AML-193 (cell line): Measurements from ENCODE around the gene APOBEC3A.
A peak's percentile ranks its signal among the peaks of the same experiment; 100 is the strongest.
"Not testable (repeated sequence)": the region's sequence is repeated elsewhere in the genome, so short reads cannot be mapped to it uniquely, and the experiment has no call there.

ENCODE experiments used
- DNase-seq, 2 experiments: peaks; one replicate each; lab custom pipeline; 2025; lab: John Stamatoyannopoulos, UW

The APOBEC3A gene

DNA sequence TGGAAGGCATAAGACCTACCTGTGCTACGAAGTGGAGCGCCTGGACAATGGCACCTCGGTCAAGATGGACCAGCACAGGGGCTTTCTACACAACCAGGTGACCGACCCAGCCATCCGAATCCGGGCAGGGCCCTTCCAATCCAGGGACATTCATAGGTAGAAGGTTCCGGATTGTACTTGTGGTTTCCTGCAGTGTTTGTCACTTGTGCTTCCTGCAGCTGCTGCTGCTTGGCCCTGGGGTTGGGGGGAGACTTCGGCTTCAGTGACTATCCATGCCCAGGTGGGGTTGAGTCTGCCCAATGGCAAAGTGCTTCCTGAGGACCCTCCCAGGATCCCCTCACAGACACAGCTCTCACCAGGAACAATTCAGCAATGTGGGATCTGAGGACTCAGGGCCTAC is 2.2 kb downstream of the APOBEC3A start:
- DNase-seq: no peak

DNA sequence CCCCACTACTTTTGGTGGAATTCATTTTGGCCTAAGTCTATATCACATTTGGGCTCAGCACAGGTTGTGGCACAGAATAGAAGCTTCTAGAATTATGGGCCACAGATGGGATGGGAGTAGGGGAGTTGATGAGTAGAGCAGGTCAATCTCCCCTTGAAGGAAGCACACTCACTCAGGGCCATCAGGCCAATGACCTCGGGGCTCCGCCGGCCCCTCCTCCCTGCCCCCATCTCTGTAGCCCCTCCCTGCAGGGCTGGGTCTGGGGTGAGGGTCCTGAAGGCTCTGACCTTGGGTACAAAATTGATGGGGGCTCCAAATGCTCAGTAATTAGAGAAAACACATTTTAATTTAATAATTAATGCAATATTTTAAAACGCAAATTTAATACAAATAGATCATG is 3.3 kb downstream of the APOBEC3A start:
- DNase-seq: not testable (repeated sequence)

DNA sequence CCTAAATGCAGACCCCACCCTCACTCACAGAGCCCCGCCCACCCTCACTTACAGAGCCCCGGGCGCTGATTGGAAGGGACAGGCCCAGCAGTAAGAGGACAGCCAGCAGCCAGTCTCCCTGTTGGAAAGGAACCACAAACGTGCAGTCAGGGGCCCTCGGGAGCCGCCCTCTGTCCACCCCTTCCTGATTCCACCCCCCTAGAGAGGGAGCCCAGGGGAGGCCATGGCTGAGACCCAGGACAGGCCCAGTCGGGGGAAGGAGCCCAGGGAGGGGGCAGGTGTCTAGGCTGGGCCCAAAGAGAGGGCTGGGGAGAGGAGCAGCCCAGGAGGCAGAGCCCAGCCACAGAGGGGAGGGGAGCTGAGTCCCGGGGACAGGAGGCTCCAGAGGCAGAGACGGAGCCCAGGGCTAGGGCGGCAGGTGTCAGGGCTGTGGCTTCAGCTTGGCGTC is 5.9 kb downstream of the APOBEC3A start:
- DNase-seq: not testable (repeated sequence)

DNA sequence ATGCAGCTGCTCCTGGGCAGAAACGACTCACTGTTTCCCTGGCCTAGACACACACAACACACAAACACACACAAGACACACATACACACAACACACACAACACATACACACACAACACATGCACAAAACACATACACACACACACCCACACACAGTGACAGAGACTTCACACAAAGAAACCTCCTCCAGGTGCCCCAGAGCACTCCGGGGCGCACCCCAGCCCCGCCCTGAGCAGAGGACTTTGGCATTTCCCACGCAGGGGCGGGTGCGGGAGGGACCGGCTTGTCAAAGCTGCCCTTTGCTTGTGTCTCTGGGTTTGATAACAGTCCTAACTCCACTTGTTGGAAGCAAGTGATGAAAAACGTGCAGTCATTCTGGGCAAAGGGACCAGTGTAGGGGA is 6.5 kb downstream of the APOBEC3A start:
- DNase-seq: no peak

DNA sequence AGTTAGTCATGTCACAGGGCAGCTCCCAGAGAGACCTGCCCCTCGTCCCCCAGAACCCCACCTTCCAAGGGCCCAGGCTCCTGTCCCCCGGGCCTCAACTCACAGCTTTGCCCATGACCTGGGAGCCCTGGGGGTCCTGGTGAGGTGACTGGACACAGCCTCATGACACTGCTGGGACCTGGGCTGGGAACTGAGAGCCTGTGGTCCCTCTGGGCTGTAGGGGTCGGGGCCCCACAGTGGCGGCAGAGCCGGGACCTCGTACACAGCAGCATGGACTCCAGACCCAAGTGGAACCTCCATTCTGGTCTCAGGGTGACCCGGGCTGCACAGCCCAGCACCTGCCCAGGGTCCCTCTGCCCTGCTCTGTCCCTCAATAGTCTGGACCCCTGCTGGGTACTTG is 6.9 kb downstream of the APOBEC3A start:
- DNase-seq: no peak

DNA sequence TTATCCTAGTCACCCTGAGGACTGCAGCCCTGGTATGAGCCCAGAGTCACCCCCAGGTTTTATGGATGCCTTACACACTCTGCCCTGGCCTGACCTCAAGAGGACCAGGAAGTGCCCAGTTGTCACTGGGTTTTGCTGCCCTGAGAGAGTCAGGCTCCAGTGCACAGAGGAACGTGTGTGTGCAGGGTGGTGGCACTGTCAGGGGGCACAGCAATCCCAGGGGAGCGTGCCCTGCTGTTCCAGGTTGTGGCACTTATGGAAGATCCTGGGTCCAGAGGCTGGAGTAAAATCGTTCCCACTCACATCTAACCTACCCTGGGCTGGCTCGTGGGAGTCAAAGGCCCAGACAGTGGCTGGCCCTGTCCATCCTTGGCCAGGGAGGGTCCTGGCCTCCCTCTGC is 7.6 kb downstream of the APOBEC3A start:
- DNase-seq: no peak

DNA sequence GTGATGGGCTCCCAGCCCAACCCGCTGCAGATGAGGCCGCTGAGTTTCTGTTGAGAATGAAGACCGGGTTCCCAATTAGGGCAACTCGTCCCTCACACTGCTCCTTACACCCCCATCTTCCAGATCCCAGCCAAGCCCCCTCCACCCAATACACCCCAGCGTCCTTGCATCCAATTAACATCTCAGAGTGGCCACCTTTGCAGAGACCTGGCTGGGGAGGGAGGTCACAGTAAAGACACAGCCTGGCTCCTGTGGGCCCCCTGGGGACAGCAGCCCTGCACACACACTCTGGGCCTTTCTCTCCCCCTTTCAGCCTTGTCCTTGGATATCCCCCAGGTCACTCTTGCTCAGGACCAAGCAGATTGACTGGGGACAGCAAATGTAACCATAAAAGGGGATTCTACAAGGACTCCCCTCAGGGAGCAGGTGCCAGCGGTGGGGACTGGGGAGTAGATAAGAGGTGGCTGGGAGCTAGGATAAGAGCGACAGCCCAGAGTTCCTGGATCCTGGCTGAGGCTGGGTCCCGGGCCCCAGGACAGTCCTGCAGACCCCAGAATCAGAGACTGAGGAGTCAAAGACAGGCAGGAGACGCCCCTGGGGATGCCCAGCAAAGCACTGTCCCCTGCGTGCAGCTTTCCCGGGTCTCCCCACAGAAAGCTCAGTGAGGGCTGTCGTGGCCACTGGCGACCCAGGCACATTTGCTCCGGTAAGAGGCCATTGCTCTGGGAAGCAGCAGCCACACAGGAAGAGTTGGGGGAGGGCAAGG is 8.4 kb downstream of the APOBEC3A start:
- no peak for DNase-seq

DNA sequence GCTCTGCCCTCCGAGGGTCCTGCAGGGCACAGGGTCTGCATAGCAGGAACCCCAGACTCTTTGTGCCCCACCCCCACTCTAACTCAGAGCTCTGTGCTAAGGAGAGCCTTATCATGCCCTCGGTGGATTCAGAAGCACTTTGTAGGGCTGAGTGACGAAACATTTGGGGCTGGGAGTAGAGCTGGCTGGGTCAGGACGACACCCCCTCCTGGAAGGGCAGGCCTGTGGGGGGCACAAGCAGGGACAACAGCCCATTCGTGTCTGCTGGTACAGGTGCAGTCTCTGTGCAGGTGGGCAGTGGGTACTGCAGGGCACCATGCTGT is 8.9 kb downstream of the APOBEC3A start:
- no peak for DNase-seq

DNA sequence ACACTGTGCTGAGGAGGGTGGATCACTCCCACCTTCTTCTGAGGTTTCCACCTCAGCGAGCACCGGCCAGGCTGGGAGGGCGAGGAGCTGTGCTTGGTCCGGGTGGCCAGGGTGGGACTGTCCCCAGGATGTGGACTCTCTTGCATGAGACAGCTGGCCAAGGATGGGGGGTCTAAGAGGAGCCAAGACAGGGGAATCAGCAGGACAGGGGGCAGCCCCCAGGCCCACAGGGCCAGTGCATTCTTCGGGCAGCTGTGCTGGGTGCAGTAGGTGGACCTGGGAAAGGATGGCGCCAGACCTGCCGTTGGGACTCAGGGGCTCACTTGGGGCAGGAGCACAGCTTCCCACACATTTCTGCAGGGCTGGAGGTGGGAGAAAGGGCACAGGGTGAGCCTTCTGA is 9.5 kb downstream of the APOBEC3A start:
- no peak for DNase-seq

DNA sequence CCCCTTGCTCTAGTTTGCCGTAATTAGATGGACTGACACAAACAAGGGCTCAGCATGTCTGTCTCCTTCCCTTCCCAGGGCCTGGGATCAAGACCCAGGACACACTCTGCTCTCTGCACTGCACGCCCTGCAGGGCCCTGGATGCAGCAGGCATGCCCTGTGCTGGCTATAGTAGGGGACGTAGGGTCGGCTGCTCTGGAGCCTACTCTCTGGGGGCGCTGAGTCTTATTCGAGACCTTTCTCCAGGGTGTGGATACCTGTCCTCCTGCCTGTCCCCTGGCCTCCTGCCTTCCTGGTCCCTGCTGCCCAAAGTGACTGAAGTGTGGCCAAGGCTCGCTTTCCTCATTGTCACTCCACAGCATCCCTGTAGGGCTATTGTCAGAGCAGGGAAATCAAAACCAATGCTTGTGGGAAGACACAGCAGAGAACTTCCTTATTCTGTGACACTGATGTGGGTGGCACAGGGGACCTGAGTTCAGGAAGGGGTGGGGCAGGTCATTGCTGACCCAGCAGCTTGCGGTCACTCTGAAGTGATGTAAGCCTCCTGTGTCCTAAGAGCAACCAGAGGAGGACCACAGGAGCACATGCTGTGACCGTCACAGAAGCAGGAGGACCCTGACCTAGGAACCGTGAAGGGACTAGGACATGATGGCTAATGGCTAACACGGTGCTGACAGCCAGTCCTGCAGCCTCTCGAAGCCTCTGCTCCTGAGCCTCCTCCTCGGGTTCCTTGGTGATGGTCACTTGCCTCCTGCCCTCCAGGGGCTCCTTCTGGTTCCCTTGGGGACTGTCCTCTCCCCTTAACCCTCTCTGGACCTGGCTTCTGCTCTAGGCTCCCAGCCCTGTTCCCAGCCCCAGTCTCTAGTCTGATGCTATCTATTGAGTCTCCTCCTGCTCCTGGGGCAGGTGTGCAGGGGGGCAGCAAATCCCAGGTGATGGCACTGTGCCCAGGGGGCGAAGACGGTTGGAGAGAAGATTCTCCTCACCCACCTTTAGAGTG is 10.3 kb downstream of the APOBEC3A start:
- peak; percentile 70 to 86 for DNase-seq

DNA sequence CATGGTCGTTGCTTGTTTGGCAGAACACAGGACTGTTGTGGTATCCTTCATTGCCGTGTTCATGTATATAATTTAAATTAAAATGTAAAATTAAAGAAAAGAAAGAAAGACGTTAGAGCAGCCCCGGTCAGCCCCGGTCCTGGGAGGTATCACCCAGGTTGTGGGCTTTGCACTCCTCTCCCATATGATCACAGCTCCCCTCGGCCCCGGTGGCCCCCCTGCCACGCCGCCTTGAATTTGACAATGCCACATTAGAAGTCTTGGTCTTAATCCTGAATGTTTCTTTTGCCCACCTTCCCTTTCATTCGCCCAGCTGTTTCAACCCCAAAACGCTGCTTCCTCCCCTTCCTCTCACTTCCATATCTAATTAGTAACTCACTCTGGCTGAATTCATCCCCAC is 11.4 kb downstream of the APOBEC3A start:
- DNase-seq: no peak

DNA sequence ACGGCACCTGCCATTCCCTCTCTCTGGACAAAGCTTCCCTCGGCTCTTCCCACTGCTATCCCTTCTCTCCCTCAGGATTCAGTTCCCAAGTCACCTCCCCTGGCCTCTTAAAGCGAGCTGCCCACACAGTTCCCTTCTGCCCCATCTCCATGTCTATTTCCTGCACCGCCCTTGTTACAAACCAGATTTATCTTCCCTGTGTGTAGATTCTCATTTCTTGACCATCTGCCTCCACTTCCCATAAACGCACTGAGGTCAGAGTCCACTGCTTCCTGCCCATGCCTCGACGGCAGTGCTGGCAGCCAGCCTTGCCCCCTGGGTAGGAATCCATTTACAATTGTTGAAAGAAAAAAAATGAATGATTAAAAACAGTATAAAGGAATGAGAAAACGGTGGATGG is 13.1 kb downstream of the APOBEC3A start:
- no peak for DNase-seq

DNA sequence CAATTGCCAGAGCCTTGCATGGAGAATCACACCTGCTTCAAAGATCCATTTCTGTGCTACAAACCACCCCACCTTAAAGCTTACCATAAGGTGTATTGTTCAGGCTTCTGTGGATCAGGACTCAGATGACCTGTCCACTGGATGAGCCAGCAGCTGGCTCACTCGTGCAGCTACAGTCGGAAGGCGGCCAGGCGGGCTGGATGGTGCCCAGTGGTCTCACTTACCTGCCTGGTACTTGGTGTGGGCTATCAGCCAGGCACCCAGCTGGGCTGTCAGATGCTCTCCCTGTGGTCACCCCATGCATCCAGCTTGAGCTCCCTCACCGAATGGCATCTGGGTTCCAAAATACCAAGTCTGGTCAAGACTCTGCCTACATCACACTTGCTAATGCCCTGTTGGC is 13.8 kb downstream of the APOBEC3A start:
- no peak for DNase-seq

DNA sequence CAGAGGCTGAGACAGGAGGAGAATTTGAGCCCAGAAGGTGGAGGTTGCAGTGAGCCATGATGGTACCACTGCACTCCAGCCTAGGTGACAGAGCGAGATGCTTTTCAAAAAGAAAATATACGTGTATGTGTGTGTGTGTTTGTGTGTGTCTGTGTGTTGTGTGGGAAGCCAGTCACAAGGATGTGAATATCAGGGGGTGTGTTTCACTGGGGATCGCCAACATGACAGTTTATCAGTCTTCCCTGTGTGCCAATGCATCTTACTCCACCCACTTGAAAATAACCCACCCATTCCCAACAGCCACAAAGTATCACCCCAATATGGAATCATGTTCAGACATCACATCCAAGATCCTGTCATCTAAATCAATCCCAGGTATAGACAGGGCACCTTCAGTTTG is 14.4 kb downstream of the APOBEC3A start:
- no peak for DNase-seq

DNA sequence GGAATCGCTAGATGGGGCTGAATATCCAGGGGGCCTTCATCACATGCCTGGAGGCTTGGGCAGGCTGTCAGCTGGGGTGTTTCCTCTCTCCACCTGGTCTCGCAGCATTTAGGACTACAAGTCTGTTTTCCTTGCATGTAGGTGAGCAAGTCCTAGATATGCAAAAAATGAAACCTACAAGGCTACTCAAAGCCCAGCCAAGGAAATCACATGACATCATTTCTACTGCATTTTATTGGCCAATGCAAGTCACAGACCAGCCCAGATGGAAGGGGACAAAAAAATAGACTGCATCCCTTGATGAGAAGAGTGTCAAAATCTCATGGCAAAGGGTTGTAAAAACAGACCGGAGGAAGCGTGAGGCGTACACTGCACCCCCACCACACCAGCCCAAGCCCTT is 15.1 kb downstream of the APOBEC3A start:
- no peak for DNase-seq

DNA sequence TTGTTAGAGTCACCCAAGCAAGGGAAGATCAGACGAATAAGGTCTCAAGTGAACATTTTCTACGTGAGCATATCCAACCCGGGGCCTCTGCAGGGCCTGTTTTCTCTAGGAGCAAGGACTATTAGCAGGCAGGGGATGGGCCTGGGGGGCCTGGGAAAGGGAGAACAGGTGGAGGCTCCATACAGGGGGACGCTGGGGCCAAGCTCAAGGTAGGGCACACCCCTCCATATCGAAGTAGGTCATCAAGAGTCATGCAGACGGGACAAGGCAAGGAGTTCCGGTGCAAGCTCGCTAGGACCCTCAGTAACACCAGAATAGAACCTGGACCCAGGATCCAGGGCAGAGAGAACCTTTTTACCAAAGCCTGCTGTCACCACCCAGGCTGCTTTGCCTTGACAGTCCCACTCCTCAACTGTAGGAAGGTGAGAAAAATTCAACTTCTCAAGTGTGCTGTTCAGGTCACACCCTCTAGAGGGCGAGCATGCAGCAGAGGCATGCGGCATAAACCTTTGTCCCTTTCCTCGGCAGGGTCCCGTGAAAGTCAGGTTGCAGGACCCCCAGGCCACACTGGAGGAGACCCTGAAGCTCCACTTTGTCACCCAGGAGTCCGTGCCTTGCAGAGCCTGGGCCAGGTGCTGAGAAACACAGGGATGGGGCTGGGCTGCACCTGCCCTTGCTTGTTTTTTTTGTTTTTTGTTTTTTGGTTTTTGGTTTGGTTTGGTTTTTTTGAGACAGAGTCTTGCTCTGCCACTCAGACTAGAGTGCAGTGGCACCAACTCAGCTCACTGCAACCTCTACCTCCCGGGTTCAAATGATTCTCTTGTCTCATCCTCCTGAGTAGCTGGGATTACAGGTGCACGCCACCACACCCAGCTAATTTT is 16.1 kb downstream of the APOBEC3A start:
- peak; percentile 17 to 19 for DNase-seq

DNA sequence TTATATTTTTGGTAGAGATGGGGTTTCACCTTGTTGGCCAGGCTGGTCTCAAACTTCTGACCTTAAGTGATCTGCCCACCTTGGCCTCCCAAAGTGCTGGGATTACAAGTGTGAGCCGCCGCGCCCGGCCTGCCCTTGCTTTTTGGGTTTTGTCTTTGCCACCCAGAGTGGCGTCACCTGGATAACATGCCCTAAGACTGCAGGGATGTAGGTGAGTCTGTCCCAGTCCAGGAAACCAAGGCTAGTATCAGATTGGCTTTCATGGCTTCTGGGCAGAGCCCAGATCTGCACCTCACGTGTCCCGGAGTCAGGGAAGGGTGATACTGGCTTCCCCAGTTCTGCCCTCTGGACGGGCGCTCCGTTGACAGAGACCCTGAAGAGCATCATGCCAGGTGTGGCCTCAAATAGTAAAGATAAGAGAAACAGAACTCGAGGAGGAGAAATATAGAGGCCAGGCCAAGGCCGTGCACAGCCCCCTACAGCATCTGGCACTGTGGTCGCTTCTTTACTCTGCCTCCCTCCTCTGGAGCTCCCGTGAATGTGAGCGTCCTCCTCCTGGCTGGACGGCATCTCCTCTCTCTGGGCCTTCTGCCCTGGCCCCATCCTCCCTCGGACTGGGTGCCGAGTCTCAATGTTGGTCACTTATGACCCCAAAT is 16.9 kb downstream of the APOBEC3A start:
- no peak for DNase-seq

DNA sequence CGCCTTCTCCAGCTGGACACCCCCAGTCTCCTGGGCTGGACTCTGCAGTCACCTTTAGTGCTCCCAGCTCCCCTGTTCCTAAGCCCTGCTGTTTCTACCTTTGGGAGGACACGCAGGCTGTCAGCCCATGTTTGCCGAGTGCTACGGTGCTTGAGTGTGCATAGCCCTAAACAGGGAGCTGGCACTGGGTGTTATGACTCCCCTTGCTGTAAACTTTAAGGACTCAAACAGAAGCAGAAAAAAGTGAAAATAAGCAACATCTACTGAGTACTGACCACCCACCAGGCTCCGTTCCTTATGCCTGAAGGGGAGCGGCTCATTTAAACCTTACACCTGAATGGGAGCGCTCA is 17.4 kb downstream of the APOBEC3A start:
- DNase-seq: no peak

DNA sequence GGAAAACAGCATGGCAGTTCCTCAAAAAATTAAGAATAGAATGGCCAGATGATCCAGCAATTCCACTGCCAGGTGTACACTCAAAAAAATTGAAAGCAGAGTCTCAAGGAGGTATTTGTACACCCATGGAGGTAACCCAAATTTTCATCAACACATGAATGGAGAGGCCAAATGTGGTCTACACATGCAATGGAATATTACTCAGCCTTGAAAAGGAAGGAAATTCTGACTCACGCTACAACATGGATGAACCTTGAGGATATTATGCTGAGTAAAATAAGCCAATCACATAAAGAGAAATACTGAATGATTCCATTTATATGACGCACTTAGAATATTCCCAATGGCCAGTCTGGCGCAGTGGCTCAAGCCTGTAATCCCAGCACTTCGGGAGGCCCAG is 19.9 kb downstream of the APOBEC3A start:
- not testable (repeated sequence) for DNase-seq

DNA sequence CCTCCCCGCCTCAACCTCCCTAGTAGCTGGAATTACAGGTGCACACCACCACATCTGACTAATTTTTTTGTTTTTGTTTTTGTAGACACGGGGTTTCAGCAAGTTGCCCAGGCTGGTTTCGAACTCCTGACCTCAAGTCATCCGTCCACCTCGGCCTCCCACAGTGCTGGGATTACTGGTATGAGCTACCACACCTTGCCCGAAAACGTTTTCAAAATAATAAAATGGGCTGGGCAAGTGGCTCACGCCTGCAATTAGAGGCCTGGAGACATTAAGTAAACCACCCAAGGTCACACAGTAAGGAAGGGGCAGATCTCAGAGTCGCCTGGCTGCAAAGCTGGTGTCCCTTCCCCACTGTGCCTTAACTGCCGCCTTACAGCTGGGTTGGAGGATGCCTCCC is 23.2 kb downstream of the APOBEC3A start:
- DNase-seq: not testable (repeated sequence)
